Nephron (organoid): Measurements from ENCODE around the gene AQP5.

Experiments used
- H3K27ac Mint-ChIP-seq, 3 experiments: 2 replicates each; pipeline ENCODE4 v1.8.0; 2020; ENCODE audit warnings: mixed read lengths in 3 of 3, mild to moderate bottlenecking in 2 of 3, moderate library complexity in 1 of 3
- H3K27me3 Mint-ChIP-seq: 2 replicates; pipeline ENCODE4 v1.8.0; 2021; ENCODE audit warnings: low read depth, mild to moderate bottlenecking, moderate library complexity, mixed read lengths
- H3K36me3 Mint-ChIP-seq: 2 replicates; pipeline ENCODE4 v1.8.0; 2020; ENCODE audit warnings: low read depth, mixed read lengths
- H3K4me1 Mint-ChIP-seq: 2 replicates; pipeline ENCODE4 v1.8.0; 2020; ENCODE audit warnings: mixed read lengths
- H3K4me3 Mint-ChIP-seq, 3 experiments: 2 replicates each; pipeline ENCODE4 v1.8.0; 2020; ENCODE audit warnings: mild to moderate bottlenecking in 3 of 3, mixed read lengths in 3 of 3, moderate library complexity in 2 of 3
- H3K9me3 Mint-ChIP-seq: 2 replicates; pipeline ENCODE4 v1.8.0; 2020; ENCODE audit warnings: mixed read lengths
- TF ChIP-seq, protein P1 (sequence below), 3 experiments: fragments of 200-600 bp; sonication (generic); IDR thresholded peaks; one replicate each; pipeline ENCODE4 v1.5.0; 2021; ENCODE audit warnings: antibody characterized with exemption in 3 of 3; ENCODE audit not compliant: unreplicated experiment in 3 of 3

The AQP5 gene

DNA sequence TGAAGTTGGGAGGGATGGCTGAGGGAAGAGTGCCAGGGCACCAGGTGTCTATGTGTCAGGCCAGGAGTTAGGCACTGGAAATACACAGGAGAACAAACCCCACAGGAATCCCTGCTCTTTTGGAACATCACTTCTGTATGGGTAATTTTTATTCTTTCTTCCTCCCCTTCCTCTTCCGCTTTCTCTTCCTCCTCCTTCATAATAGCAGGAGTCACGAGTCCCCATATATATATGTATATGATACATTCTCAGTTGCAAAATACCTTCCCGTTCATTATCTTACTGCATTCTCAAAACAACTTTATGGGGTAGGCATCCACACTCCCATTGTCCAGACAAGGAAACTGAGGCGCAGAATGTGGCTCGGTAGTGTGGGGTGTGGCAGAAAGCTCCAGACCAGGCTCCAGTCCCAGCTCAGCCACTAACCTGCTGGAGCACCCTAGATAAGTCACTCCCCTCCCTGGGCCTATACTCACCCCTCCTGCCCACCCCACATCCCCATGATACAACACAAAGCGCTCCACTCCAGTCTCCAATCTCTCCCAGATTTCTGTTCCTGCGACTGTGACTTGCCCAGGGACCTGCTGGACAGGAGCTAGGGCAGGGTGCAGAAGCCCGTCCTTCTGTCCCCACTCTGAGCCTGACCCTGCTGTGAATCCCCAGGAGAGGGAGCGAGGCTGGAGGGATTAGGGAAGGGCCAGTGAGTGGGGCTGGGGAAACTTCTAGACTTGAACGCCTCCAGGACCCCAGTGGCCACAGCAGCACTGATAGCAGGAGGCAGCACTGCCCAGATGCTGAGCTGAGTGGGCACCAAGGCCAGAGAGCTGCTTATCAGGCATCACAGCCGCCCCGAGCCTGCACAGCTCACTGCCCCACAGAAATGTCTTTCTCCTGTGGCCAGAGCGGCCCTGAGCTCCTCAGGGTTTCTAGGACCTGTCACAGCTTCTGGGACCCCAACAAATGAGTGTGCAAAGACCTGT is 12.5 kb upstream of the AQP5 start:
- H3K27ac Mint-ChIP-seq = no peak overlapping the region
- H3K36me3 Mint-ChIP-seq = no peaks in the 10 kb centered on the region
- peaks cover 55% of the 10 kb centered on the region for H3K27me3 Mint-ChIP-seq
- H3K4me1 Mint-ChIP-seq = peaks cover 12% of the 10 kb centered on the region
- TF ChIP-seq, protein P1, sequence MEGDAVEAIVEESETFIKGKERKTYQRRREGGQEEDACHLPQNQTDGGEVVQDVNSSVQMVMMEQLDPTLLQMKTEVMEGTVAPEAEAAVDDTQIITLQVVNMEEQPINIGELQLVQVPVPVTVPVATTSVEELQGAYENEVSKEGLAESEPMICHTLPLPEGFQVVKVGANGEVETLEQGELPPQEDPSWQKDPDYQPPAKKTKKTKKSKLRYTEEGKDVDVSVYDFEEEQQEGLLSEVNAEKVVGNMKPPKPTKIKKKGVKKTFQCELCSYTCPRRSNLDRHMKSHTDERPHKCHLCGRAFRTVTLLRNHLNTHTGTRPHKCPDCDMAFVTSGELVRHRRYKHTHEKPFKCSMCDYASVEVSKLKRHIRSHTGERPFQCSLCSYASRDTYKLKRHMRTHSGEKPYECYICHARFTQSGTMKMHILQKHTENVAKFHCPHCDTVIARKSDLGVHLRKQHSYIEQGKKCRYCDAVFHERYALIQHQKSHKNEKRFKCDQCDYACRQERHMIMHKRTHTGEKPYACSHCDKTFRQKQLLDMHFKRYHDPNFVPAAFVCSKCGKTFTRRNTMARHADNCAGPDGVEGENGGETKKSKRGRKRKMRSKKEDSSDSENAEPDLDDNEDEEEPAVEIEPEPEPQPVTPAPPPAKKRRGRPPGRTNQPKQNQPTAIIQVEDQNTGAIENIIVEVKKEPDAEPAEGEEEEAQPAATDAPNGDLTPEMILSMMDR (IDR thresholded peaks at IDR 0.05; ENCODE audit: unreplicated experiment in 3 of 3) = no peak
- no peak overlapping the region for H3K4me3 Mint-ChIP-seq
- H3K9me3 Mint-ChIP-seq = no peaks in the 10 kb centered on the region

GRCh38 chr12:49949866-49950265 is 11.8 kb upstream of the AQP5 start:
- no peak overlapping the region for H3K4me3 Mint-ChIP-seq
- no peaks in the 10 kb centered on the region for H3K9me3 Mint-ChIP-seq
- peaks cover 12% of the 10 kb centered on the region for H3K4me1 Mint-ChIP-seq
- no peak overlapping the region for H3K27ac Mint-ChIP-seq
- TF ChIP-seq, protein P1 (IDR thresholded peaks at IDR 0.05; ENCODE audit: unreplicated experiment in 3 of 3) = no peak
- H3K36me3 Mint-ChIP-seq = no peaks in the 10 kb centered on the region
- H3K27me3 Mint-ChIP-seq = peaks cover 56% of the 10 kb centered on the region

- TF ChIP-seq, protein P1 (IDR thresholded peaks at IDR 0.05; ENCODE audit: unreplicated experiment in 3 of 3) = no peak
- H3K9me3 Mint-ChIP-seq = no peaks in the 10 kb centered on the region
- no peaks in the 10 kb centered on the region for H3K36me3 Mint-ChIP-seq
- peaks cover 8% of the 10 kb centered on the region for H3K4me1 Mint-ChIP-seq
- H3K27ac Mint-ChIP-seq = no peak within 1 kb of the TSS
- H3K27me3 Mint-ChIP-seq = peaks cover 51% of the 10 kb centered on the region
- H3K4me3 Mint-ChIP-seq = no peak within 1 kb of the TSS
These were observed 11.1 kb upstream of the AQP5 start, which contains the start of gene AQP2 for GRCh38 chr12:49950273-49951251. Gene AQP2, plus strand, starts transcription at chr12:49950737. Its CDS starts 94 bp downstream, at chr12:49950831.

DNA sequence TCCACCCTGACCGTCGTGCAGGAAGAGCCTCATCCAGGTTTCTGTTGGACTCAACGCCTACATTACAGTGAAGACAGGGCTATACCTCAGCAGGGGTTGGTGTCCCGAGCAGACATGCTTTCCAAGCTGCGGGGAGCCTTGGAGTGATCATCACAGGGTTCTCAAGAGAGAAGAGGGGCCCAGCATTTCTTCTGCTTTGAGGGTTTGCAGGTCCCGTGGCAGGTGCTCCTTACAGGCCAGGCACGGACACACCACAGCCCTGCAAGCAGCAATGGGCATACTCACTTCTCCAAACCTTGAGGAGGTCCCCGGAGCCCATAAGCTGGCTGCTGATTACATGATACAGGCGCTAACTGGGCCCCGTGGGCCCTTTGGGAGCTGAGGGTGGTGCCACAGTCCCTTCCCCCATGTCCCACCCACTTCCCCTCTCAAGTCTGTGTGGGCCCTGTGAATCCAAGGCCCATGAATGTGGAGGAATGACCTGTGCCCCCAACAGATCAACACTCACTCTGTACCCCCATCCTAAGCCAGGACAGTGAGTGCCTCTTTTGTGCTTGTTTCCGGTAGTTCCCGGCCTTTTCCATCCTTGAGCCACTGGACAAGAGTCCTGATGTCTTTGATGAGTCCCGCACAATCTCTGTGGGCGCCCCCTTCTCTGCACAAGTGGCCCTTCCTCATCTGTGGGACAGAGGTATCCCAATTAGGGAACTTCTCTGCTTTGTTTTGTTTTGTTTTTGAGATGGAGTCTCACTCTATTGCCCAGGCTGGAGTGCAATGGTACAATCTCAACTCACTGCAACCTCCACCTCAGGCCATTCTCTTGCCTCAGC is 10.0 kb upstream of the AQP5 start:
- Mint-ChIP-seq H3K27ac (no peak overlapping the region), H3K9me3 (no peaks in the 10 kb centered on the region), H3K27me3 (peaks cover 50% of the 10 kb centered on the region)

More for the DNA sequence above, 10.0 kb upstream of the AQP5 start:
- TF ChIP-seq, protein P1 (IDR thresholded peaks at IDR 0.05; ENCODE audit: unreplicated experiment in 3 of 3) = no peak
- Mint-ChIP-seq H3K4me1 (no peaks in the 10 kb centered on the region), H3K36me3 (no peaks in the 10 kb centered on the region), H3K4me3 (no peak overlapping the region)
